Stimulated activated CD8-positive, alpha-beta memory T cell treated with anti-CD3 and anti-CD28 coated beads, Interleukin-15, amount 100 ng/mL, for 4 hours (primary cell): ENCODE results near the gene MARCHF2.
"Not testable (repeated sequence)": the region's sequence is repeated elsewhere in the genome, so short reads cannot be mapped to it uniquely, and the experiment has no call there.

Source experiments
- DNase-seq, 2 donors: peaks; one replicate each; pipeline ENCODE4 v3.0.0-alpha.2; 2020; ENCODE audit warnings: low read depth in 2 of 2

MARCHF2 gene, protein sequence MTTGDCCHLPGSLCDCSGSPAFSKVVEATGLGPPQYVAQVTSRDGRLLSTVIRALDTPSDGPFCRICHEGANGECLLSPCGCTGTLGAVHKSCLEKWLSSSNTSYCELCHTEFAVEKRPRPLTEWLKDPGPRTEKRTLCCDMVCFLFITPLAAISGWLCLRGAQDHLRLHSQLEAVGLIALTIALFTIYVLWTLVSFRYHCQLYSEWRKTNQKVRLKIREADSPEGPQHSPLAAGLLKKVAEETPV

DNA sequence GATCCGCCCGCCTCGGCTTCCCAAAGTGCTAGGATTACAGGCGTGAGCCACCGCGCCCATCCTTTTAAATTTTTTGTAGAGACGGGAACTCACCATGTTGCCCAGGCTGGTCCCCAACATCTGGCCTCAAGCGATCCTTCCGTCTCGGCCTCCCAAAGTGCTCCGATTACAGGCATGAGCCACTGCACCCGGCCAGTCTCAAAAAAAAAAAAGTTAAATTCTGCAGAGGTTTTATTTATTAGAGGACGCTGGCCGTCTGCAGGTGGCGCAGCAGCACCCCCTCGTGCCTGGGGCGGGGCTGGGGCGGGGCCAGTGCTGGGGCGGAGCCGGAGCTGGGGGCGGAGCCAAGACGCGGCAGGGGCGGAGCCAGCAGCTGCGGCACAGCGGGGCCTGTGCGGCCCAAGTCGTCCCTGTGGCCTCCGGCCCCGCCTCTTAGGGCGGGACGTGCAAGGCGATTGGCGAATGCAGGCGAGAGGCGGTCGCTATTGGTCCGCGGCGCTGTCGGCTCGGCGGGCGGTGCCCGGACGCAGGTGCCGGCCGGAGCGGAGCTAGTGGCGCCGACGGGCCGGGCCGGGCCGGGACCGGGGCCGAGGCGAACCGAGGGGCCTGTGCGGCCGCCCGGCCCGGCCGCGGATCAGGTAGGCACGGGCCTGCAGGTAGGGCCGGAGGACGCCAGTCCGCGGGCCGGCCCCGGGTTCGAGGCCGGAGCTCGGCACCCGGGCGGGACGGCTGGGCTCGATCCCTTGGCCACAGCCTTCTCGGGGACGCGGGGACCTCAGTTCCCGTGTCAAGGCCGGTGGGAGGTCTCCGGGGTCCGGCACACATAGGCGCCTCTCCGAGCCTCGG, at the start of gene MARCHF2:
TSS of gene MARCHF2 (plus strand) at position 523 of the 846 bp plus-strand sequence. CDS start 8,536 bp downstream, outside the sequence.
- DNase-seq = peak; percentile 86 to 96

DNA sequence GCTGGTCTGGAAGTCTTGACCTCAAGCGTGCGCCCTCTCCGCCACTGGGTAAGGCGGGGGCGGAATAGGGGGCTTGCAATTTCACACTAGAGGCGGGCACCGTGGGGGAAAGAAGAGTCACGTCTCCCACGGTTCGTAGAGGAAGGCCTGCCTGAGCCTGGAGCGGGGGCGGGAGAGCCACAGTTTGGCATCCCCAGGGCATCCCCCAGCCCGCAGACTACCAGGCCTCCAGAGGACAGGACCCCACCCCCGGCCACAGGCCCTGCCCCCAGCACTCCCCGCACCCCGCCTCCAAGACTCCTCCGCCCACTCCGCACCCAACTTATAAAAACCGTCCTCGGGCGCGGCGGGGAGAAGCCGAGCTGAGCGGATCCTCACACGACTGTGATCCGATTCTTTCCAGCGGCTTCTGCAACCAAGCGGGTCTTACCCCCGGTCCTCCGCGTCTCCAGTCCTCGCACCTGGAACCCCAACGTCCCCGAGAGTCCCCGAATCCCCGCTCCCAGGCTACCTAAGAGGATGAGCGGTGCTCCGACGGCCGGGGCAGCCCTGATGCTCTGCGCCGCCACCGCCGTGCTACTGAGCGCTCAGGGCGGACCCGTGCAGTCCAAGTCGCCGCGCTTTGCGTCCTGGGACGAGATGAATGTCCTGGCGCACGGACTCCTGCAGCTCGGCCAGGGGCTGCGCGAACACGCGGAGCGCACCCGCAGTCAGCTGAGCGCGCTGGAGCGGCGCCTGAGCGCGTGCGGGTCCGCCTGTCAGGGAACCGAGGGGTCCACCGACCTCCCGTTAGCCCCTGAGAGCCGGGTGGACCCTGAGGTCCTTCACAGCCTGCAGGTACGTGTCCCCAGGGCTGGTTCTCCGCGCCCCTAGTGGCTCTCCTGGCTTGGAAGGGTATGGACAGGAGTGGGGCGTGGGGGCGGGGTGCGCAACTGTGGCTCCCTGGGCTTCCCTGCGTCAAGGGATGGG, 49.0 kb upstream of the MARCHF2 start, which contains the start of gene ANGPTL4:
TSS of gene ANGPTL4 (plus strand) at position 353 of the 969 bp plus-strand sequence. CDS start at position 520, 167 bp downstream.
- DNase-seq = peak; percentile 50 to 57

DNA sequence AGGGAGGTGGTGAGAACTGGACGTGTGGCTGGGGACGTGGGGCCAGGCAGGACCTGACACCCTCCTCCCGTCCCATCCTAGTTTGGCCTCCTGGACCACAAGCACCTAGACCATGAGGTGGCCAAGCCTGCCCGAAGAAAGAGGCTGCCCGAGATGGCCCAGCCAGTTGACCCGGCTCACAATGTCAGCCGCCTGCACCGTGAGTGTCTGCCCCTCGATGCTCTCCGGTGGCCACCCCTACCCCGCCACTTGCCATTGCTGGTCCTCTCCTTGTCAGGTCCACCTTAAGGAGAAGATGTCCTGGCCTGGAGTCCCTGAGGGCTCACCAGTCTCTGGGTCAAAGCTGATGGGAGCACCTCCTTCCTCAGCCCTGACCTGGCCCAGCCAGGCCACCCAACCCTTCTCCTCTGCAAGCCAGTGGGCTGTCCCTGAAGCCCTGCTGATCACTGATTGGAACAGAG, 47.0 kb upstream of the MARCHF2 start:
- DNase-seq = no peak

DNA sequence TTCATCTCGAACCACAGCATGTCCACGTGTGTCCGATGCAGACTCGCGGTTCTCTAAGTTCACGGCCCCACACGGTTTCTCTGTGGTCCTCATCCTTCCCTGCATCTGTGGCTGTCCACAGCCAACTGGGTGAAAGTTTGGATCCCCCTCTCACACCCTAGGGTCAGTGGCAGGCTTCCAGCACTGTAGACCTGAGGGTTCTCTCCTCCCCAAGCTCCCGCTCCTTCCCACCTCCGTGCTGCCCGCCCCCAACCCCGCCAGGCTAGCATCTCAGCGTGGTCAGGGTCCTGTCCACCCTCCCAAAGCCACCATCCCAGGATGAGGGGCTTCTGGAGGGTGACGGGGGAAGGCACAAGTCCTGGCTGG, 46.2 kb upstream of the MARCHF2 start:
- DNase-seq = no peak

DNA sequence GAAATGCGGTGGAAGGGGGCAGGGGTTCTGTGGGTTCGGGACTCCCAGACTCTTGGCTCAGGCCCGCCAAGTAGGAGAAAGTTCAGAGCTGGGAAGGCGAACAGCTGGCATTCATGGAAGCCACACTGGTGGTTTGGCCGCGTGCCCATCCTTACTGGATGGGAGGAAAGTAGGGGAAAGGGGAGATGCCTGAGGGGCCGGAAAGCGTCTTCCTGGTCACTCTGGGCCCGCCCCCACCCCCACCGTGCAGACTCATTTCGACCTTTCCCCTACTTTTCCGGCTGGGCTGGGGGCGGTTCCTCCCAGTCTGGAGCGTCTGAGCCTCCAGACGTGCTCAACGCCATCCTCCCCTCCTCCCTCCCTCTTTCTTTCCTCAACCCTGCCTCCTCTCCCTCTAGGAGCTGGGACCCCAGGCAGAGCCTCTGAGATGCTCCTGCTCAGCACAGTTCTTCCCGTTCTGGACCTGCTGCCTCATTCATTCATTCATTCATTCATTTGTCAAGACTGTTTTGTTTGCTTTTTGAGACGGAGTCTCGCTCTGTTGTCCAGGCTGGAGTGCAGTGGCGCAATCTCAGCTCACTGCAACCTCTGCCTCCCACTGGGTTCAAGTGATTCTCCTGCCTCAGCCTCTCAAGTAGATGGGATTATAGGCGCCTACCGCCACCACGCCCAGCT, 45.6 kb upstream of the MARCHF2 start:
- no peak for DNase-seq

DNA sequence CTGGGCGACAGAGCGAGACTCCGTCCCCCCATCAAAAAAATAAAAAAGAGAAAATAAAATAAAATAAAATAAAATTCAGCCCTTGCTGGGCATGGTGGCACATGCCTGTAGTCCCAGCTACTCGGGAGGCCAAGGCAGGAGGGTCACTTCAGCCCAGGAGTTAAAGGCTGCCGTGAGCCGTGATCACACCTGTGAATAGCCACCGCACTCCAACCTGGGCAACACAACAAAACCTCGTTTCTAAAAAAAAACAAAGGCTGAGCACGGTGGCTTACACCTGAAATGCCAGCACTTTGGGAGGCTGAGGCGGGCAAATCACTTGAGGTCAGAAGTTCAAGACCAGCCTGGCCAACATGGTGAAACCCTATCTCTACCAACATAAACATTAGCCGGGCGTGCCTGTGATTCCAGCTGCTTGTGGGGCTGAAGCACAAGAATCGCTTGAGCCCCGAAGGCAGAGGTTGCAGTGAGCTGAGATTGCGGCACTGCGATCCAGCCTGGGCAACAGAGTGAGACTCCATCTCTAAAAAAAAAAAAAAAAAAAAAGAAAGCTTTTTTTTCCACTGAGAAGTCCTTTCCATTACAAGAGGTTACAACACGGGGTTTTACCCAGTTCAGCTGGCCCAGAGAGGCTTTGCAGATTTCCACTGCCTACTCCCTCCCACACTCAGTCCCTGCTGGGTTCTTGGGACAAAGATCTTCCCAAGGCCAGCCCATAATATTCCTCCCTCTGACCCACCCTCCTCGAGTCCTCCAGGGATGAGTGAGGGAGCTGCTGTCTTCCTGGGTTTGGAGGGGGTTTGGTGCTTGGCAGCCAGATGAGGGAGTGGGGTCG, 42.7 kb upstream of the MARCHF2 start:
- DNase-seq = no peak

DNA sequence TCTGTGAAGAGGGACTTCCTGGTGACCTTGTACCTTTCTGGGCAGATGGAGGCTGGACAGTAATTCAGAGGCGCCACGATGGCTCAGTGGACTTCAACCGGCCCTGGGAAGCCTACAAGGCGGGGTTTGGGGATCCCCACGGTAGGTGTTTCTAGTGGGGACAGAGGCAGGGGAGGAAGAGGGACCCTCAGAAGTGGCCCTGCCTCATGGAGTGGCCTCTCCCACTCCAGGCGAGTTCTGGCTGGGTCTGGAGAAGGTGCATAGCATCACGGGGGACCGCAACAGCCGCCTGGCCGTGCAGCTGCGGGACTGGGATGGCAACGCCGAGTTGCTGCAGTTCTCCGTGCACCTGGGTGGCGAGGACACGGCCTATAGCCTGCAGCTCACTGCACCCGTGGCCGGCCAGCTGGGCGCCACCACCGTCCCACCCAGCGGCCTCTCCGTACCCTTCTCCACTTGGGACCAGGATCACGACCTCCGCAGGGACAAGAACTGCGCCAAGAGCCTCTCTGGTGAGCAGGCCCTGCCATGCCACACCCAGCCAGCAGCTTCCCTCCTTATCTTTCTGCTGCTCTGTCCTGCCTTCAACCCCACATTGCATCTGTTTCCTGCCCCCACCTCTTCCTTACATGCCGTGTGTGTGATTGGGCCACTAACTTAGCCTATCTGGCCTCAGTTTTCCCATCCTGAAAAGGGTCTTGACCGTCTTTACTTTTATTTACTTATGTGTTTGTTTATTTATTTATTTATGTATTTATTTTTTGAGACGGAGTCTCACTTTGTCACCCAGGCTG, 41.9 kb upstream of the MARCHF2 start:
- DNase-seq = no peak

DNA sequence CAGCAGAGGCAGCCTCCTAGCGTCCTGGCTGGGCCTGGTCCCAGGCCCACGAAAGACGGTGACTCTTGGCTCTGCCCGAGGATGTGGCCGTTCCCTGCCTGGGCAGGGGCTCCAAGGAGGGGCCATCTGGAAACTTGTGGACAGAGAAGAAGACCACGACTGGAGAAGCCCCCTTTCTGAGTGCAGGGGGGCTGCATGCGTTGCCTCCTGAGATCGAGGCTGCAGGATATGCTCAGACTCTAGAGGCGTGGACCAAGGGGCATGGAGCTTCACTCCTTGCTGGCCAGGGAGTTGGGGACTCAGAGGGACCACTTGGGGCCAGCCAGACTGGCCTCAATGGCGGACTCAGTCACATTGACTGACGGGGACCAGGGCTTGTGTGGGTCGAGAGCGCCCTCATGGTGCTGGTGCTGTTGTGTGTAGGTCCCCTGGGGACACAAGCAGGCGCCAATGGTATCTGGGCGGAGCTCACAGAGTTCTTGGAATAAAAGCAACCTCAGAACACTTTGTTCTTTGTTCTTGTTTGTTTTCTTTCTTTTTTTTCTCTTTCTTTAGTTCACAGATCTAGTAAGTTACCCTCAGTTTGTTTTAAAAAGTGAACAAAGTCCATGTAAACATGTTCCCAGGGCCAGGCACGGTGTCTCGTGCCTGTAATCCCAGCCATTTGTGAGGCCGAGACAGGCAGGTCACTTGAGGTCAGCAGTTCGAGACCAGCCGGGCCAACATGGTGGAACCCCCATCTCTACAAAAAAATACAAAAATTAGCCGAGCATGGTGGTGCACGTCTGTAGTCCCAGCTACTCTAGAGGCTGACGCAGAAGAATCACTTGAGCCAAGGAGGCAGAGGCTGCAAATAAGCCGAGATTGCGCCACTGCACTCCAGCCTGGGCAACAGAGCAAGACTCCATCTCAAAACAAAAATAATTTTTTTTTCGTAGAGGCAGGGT, 39.0 kb upstream of the MARCHF2 start:
- DNase-seq = no peak

DNA sequence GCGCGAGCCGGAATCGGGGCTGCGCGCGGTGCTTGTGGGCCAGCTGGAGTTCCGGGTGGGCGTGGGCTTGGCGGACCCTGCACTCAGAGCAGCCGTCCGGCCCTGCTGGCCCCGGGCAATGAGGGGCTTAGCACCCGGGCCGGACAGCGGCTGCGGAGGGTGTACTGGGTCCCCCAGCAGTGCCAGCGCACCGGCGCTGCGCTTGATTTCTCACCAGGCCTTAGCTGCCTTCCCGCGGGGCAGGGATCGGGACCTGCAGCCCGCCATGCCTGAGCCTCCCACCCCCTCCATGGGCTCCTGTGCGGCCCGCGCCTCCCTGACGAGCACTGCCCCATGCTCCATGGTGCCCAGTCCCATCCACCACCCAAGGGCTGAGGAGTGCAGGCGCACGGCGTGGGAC, 37.3 kb upstream of the MARCHF2 start:
- not testable (repeated sequence) for DNase-seq

DNA sequence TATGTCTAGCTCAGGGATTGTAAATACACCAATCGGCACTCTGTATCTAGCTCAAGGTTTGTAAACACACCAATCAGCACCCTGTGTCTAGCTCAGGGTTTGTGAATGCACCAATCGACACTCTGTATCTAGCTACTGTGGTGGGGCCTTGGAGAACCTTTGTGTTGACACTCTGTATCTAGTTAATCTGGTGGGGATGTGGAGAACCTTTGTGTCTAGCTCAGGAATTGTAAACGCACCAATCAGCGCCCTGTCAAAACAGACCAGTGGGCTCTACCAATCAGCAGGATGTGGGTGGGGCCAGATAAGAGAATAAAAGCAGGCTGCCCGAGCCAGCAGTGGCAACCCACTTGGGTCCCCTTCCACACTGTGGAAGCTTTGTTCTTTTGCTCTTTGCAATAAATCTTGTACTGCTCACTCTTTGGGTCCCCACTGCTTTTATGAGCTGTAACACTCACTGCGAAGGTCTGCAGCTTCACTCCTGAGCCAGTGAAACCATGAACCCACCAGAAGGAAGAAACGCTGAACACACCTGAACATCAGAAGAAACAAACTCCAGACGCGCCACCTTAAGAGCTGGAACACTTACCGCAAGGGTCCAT, 36.6 kb upstream of the MARCHF2 start:
- DNase-seq = not testable (repeated sequence)

DNA sequence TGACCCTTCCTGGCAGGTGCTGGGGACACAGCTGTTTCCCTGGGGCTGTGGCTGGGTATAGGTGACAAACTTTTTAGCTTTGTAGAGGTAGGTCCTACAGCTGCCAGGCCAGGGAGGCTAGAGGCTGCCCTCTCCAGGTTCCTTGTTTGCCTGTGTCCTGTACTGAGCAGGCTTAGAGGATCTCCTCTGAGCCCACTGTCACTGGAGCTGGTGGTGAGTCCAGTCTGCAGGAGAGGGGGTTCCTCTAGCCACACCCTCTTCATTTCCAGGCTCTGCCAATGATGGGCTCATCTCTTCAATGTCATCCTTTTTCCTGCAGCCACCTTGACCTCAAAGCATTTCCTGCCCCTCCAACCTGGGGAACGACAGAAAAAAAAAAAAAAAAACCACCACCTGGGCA, 35.5 kb upstream of the MARCHF2 start:
- no peak for DNase-seq

DNA sequence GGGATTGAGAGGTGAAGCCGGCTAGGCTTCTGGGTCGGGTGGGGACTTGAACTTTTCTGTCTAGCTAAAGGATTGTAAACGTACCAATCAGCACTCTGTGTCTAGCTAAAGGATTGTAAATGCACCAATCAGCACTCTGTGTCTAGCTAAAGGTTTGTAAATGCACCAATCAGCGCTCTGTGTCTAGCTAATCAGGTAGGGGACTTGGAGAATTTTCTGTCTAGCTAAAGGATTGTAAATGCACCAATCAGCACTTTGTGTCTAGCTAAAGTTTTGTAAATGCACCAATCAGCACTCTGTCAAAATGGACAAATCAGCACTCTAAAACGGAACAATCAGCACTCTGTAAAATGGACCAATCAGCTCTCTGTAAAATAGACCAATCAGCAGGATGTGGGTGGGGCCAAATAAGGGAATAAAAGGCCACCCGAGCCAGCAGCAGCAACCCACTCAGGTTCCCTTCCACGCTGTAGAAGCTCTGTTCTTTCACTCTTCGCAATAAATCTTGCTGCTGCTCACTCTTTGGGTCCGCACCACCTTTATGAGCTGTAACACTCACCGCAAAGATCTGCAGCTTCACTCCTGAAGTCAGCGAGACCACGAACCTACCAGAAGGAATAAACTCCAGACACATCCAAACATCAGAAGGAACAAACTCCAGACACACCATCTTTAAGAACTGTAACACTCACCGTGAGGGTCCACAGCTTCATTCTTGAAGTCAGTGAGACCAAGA, 33.8 kb upstream of the MARCHF2 start:
- DNase-seq = not testable (repeated sequence)

DNA sequence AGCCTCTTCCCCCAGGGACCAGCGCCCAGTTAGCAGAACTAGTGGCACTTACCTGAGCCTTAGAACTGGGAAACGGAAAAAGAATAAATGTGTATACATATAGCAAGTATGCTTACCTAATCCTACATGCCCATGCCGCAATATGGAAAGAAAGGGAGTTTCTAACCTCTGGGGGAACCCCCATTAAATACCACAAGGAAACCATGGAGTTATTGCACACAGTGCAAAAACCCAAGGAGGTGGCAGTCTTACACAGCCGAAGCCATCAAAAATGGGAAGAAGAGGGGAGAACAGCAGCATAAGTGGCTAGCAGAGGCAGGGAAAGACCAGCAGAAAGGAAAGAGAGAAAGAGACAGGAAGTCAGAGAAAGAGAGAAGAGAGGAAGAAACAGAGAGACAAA, 28.5 kb upstream of the MARCHF2 start:
- DNase-seq = not testable (repeated sequence)

DNA sequence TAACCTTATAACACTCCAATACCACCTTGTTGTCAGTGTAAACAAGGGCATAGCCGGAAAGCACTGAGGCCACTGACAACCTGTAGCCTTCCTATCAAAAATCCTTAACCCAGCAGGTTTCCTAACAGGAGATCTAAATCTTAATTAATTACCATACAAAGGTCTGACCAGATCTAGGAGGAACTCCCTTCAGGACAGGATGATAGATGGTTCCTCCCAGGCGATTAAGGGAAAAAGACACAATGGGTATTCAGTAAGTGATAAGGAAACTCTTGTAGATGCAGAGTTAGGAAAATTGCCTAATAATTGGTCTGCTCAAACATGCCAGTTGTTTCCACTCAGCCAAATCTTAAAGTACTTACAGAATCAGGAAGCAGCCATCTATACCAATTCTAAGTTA, 28.0 kb upstream of the MARCHF2 start:
- DNase-seq = not testable (repeated sequence)

DNA sequence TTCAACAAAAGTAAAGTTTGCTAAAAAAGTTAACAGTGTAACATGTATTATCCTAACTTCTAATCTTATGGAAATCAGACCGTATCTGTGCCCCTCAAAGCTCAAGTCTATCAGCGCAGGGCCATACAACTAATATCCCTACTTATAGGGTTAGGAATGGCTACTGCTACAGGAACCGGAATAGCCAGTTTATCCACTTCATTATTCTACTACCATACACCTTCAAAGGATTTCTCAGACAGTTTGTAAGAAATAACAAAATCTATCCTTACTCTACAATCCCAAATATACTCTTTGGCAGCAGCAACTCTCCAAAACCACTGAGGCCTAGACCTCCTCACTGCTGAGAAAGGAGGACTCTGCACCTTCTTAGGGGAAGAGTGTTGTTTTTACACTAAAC, 27.5 kb upstream of the MARCHF2 start:
- DNase-seq = not testable (repeated sequence)

DNA sequence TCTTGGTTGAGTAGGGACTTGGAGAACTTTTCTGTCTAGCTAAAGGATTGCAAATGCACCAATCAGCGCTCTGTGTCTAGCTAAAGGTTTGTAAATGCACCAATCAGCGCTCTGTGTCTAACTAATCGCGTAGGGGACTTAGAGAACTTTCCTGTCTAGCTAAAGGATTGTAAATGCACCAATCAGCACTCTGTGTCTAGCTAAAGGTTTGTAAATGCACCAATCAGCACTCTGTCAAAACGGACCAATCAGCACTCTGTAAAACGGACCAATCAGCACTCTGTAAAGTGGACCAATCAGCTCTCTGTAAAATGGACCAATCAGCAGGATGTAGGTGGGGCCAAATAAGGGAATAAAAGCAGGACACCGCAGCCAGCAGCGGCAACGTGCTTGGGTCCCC, 26.7 kb upstream of the MARCHF2 start:
- DNase-seq = not testable (repeated sequence)

DNA sequence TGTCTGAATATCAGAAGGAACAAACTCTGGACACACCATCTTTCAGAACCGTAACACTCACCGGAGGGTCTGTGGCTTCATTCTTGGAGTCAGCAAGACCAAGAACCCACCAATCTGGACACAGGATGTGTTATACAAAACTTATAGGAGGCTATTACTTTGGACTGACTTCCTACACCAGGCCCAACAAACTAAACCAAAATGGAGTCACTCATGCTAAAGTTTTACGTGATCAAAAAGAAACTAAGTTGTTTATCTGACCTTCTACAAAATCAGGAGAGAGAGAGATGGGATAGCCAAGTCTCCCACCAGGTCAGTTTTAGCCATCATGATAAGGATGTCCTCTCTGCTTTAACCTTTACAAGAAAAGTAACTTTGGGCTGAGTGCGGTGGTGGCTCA, 26.1 kb upstream of the MARCHF2 start:
- no peak for DNase-seq
